Measurements from ENCODE around the gene MGST1. TPM values are rescaled to one million over a fixed set of nuclear protein-coding genes. Genes with fewer than 3 reads are reported as not detected.
"Not testable (repeated sequence)": the region's sequence is repeated elsewhere in the genome, so short reads cannot be mapped to it uniquely, and the experiment has no call there.

The MGST1 gene
- total RNA-seq, 4 donors from 2014 or later = 384 to 1,725 (median 624) TPM

GRCh38 chr12:16387919-16388318 lies 40.5 kb downstream of the MGST1 start:
- ATAC-seq (ENCODE audit: low FRiP score) = no peak
- no peak for DNase-seq (ENCODE audit: low spot score)
- TF ChIP-seq CTCF (IDR thresholded peaks at IDR 0.05) = no peak

GRCh38 chr12:16389594-16389993 lies 42.1 kb downstream of the MGST1 start:
- ATAC-seq (ENCODE audit: low FRiP score) (peak; percentile 19), DNase-seq (ENCODE audit: low spot score) (no peak)
- TF ChIP-seq CTCF (IDR thresholded peaks at IDR 0.05) = no peak

GRCh38 chr12:16392846-16393535 lies 45.5 kb downstream of the MGST1 start:
- ATAC-seq (ENCODE audit: low FRiP score) (no peak), DNase-seq (ENCODE audit: low spot score) (no peak)
- TF ChIP-seq CTCF (IDR thresholded peaks at IDR 0.05) = no peak

GRCh38 chr12:16399101-16399500 lies 51.7 kb downstream of the MGST1 start:
- TF ChIP-seq CTCF (IDR thresholded peaks at IDR 0.05) = no peak
- ATAC-seq (ENCODE audit: low FRiP score) (no peak), DNase-seq (ENCODE audit: low spot score) (no peak)

GRCh38 chr12:16401835-16402234 lies 54.4 kb downstream of the MGST1 start:
- not testable (repeated sequence) for DNase-seq (ENCODE audit: low spot score); ATAC-seq (ENCODE audit: low FRiP score)

- DNase-seq (ENCODE audit: low spot score) = no peak
- TF ChIP-seq CTCF (IDR thresholded peaks at IDR 0.05) = no peak
- no peak for ATAC-seq (ENCODE audit: low FRiP score)
Measured at GRCh38 chr12:16407346-16407745, 59.9 kb downstream of the MGST1 start.

Other genes with a start within 250 kb of the MGST1 start
- under 1 TPM in 1 of 4 donors, not detected in 3; 0.50 TPM for gene SLC15A5, start 70.0 kb upstream of the MGST1 start, total RNA-seq